ENCODE data around the gene GRXCR2. TPM values are rescaled to one million over a fixed set of nuclear protein-coding genes. Genes with fewer than 3 reads are reported as not detected.
A peak's percentile ranks its signal among the peaks of the same experiment; 100 is the strongest.

Gene GRXCR2
- total RNA-seq, 1 donor from 2014 or later, result not detected

- Mint-ChIP-seq H3K4me3 (ENCODE audit: unreplicated experiment) (no peak overlapping the region), H3K4me1 (ENCODE audit: unreplicated experiment) (no peaks in the 10 kb centered on the region), H3K27ac (ENCODE audit: unreplicated experiment) (no peak overlapping the region), H3K27me3 (ENCODE audit: unreplicated experiment) (no peaks in the 10 kb centered on the region), H3K9me3 (ENCODE audit: unreplicated experiment) (peaks cover 14% of the 10 kb centered on the region), H3K36me3 (ENCODE audit: unreplicated experiment) (no peaks in the 10 kb centered on the region)
- TF ChIP-seq CTCF (IDR thresholded peaks at IDR 0.05), result peak; percentile 76
- no peak for DNase-seq (ENCODE audit: extremely low spot score, unreplicated experiment)
These were observed 15.3 kb upstream of the GRXCR2 start for GRCh38 chr5:145887976-145888574.

GRCh38 chr5:145887217-145887616 is 14.4 kb upstream of the GRXCR2 start:
- H3K27ac Mint-ChIP-seq (ENCODE audit: unreplicated experiment), result no peak overlapping the region
- H3K27me3 Mint-ChIP-seq (ENCODE audit: unreplicated experiment), result no peaks in the 10 kb centered on the region
- H3K4me3 Mint-ChIP-seq (ENCODE audit: unreplicated experiment), result no peak overlapping the region
- no peaks in the 10 kb centered on the region for H3K36me3 Mint-ChIP-seq (ENCODE audit: unreplicated experiment)
- DNase-seq (ENCODE audit: extremely low spot score, unreplicated experiment), result no peak
- H3K4me1 Mint-ChIP-seq (ENCODE audit: unreplicated experiment), result no peaks in the 10 kb centered on the region
- no peak for TF ChIP-seq CTCF (IDR thresholded peaks at IDR 0.05)
- peaks cover 14% of the 10 kb centered on the region for H3K9me3 Mint-ChIP-seq (ENCODE audit: unreplicated experiment)

GRCh38 chr5:145874765-145875164 is 2.0 kb upstream of the GRXCR2 start:
- Mint-ChIP-seq H3K9me3 (ENCODE audit: unreplicated experiment) (no peaks in the 10 kb centered on the region), H3K36me3 (ENCODE audit: unreplicated experiment) (no peaks in the 10 kb centered on the region)

GRCh38 chr5:145872486-145872885 is 328 bp downstream of the GRXCR2 start:
- Mint-ChIP-seq H3K36me3 (ENCODE audit: unreplicated experiment) (no peaks in the 10 kb centered on the region), H3K27ac (ENCODE audit: unreplicated experiment) (no peak overlapping the region), H3K4me3 (ENCODE audit: unreplicated experiment) (no peak overlapping the region), H3K4me1 (ENCODE audit: unreplicated experiment) (no peaks in the 10 kb centered on the region), H3K9me3 (ENCODE audit: unreplicated experiment) (no peaks in the 10 kb centered on the region), H3K27me3 (ENCODE audit: unreplicated experiment) (peaks cover 3% of the 10 kb centered on the region)
- no peak for TF ChIP-seq CTCF (IDR thresholded peaks at IDR 0.05)
- DNase-seq (ENCODE audit: extremely low spot score, unreplicated experiment), result no peak

More at GRCh38 chr5:145874765-145875164, 2.0 kb upstream of the GRXCR2 start:
- Mint-ChIP-seq H3K4me3 (ENCODE audit: unreplicated experiment) (no peak overlapping the region), H3K27ac (ENCODE audit: unreplicated experiment) (no peak overlapping the region), H3K4me1 (ENCODE audit: unreplicated experiment) (no peaks in the 10 kb centered on the region), H3K27me3 (ENCODE audit: unreplicated experiment) (peaks cover 3% of the 10 kb centered on the region)
- no peak for TF ChIP-seq CTCF (IDR thresholded peaks at IDR 0.05)
- DNase-seq (ENCODE audit: extremely low spot score, unreplicated experiment), result no peak

- Mint-ChIP-seq H3K36me3 (ENCODE audit: unreplicated experiment) (no peaks in the 10 kb centered on the region), H3K27me3 (ENCODE audit: unreplicated experiment) (no peaks in the 10 kb centered on the region), H3K27ac (ENCODE audit: unreplicated experiment) (no peak overlapping the region), H3K4me1 (ENCODE audit: unreplicated experiment) (no peaks in the 10 kb centered on the region), H3K4me3 (ENCODE audit: unreplicated experiment) (no peak overlapping the region), H3K9me3 (ENCODE audit: unreplicated experiment) (no peaks in the 10 kb centered on the region)
- TF ChIP-seq CTCF (IDR thresholded peaks at IDR 0.05), result no peak
- no peak for DNase-seq (ENCODE audit: extremely low spot score, unreplicated experiment)
These were observed 3.1 kb downstream of the GRXCR2 start for GRCh38 chr5:145869753-145870152.
